ENCODE results near the gene DCC. TPM values are rescaled to one million over a fixed set of nuclear protein-coding genes. Genes with fewer than 3 reads are reported as not detected.

DCC gene
- total RNA-seq (2014; rRNA removed; shearing (Covaris generic)): not detected in 2 replicates

- Histone ChIP-seq H3K4me1 (replicated peaks) (no peaks in the 10 kb centered on the region), H3K27ac (no peak within 1 kb of the TSS), H3K27me3 (replicated peaks) (no peaks in the 10 kb centered on the region), H3K36me3 (no peaks in the 10 kb centered on the region), H3K9me3 (replicated peaks) (no peaks in the 10 kb centered on the region; the same call in none of the 2 replicates), H3K4me3 (no peak within 1 kb of the TSS)
- no peak for DNase-seq (ENCODE audit: low read depth in 1 of 2, low spot score in 2 of 2)
Observed at GRCh38 chr18:52339891-52340371, at the start of gene DCC. Gene DCC (plus strand): TSS chr18:52340197. CDS start chr18:52340788, 591 bp downstream.

GRCh38 chr18:52310651-52311050 is 29.3 kb upstream of the DCC start:
- Histone ChIP-seq H3K4me3 (no peak overlapping the region), H3K9me3 (replicated peaks) (no peaks in the 10 kb centered on the region; the same call in 1 of the 2 replicates), H3K27ac (no peak overlapping the region), H3K27me3 (replicated peaks) (no peaks in the 10 kb centered on the region), H3K36me3 (no peaks in the 10 kb centered on the region), H3K4me1 (replicated peaks) (no peaks in the 10 kb centered on the region)
- DNase-seq (ENCODE audit: low read depth in 1 of 2, low spot score in 2 of 2): no peak

GRCh38 chr18:52311331-52311730 is 28.7 kb upstream of the DCC start:
- no peak for DNase-seq (ENCODE audit: low read depth in 1 of 2, low spot score in 2 of 2)
- Histone ChIP-seq H3K27me3 (replicated peaks) (no peaks in the 10 kb centered on the region), H3K4me3 (no peak overlapping the region), H3K27ac (no peak overlapping the region), H3K9me3 (replicated peaks) (no peaks in the 10 kb centered on the region; the same call in 1 of the 2 replicates), H3K4me1 (replicated peaks) (no peaks in the 10 kb centered on the region), H3K36me3 (no peaks in the 10 kb centered on the region)

- Histone ChIP-seq H3K36me3 (no peaks in the 10 kb centered on the region), H3K9me3 (replicated peaks) (no peaks in the 10 kb centered on the region; the same call in 1 of the 2 replicates), H3K27me3 (replicated peaks) (no peaks in the 10 kb centered on the region), H3K27ac (no peak overlapping the region), H3K4me1 (replicated peaks) (no peaks in the 10 kb centered on the region), H3K4me3 (no peak overlapping the region)
- DNase-seq (ENCODE audit: low read depth in 1 of 2, low spot score in 2 of 2): no peak
Observed at GRCh38 chr18:52312346-52312745, 27.7 kb upstream of the DCC start.

- no peak overlapping the region for H3K4me3 ChIP-seq
- no peak for DNase-seq (ENCODE audit: low read depth in 1 of 2, low spot score in 2 of 2)
Observed at GRCh38 chr18:52313213-52313612, 26.8 kb upstream of the DCC start.

GRCh38 chr18:52319424-52319983 is 20.5 kb upstream of the DCC start:
- H3K27me3 ChIP-seq (replicated peaks): no peaks in the 10 kb centered on the region
- no peak overlapping the region for H3K27ac ChIP-seq
- no peak for DNase-seq (ENCODE audit: low read depth in 1 of 2, low spot score in 2 of 2)
- no peaks in the 10 kb centered on the region for H3K36me3 ChIP-seq
- H3K4me1 ChIP-seq (replicated peaks): no peaks in the 10 kb centered on the region
- 0 out of 2 replicates have a peak, but pooled peaks cover 2% of the 10 kb centered on the region for H3K9me3 ChIP-seq (replicated peaks)
- H3K4me3 ChIP-seq: no peak overlapping the region

More at GRCh38 chr18:52313213-52313612, 26.8 kb upstream of the DCC start:
- no peak overlapping the region for H3K27ac ChIP-seq
- no peaks in the 10 kb centered on the region; the same call in 1 of the 2 replicates for H3K9me3 ChIP-seq (replicated peaks)
- H3K27me3 ChIP-seq (replicated peaks): no peaks in the 10 kb centered on the region
- H3K36me3 ChIP-seq: no peaks in the 10 kb centered on the region
- H3K4me1 ChIP-seq (replicated peaks): no peaks in the 10 kb centered on the region

- Histone ChIP-seq H3K4me1 (replicated peaks) (no peaks in the 10 kb centered on the region), H3K9me3 (replicated peaks) (0 out of 2 replicates have a peak, but pooled peaks cover 2% of the 10 kb centered on the region), H3K4me3 (no peak overlapping the region), H3K27ac (no peak overlapping the region), H3K36me3 (no peaks in the 10 kb centered on the region), H3K27me3 (replicated peaks) (no peaks in the 10 kb centered on the region)
- no peak for DNase-seq (ENCODE audit: low read depth in 1 of 2, low spot score in 2 of 2)
Observed at GRCh38 chr18:52322307-52322706, 17.7 kb upstream of the DCC start.

GRCh38 chr18:52323802-52324201 is 16.2 kb upstream of the DCC start:
- Histone ChIP-seq H3K36me3 (no peaks in the 10 kb centered on the region), H3K27ac (no peak overlapping the region), H3K4me1 (replicated peaks) (no peaks in the 10 kb centered on the region), H3K9me3 (replicated peaks) (0 out of 2 replicates have a peak, but pooled peaks cover 2% of the 10 kb centered on the region), H3K4me3 (no peak overlapping the region), H3K27me3 (replicated peaks) (no peaks in the 10 kb centered on the region)
- DNase-seq (ENCODE audit: low read depth in 1 of 2, low spot score in 2 of 2): no peak

GRCh38 chr18:52325997-52326396 is 14.0 kb upstream of the DCC start:
- Histone ChIP-seq H3K4me3 (no peak overlapping the region), H3K36me3 (no peaks in the 10 kb centered on the region), H3K27me3 (replicated peaks) (no peaks in the 10 kb centered on the region), H3K27ac (no peak overlapping the region), H3K9me3 (replicated peaks) (0 out of 2 replicates have a peak, but pooled peaks cover 2% of the 10 kb centered on the region), H3K4me1 (replicated peaks) (no peaks in the 10 kb centered on the region)
- DNase-seq (ENCODE audit: low read depth in 1 of 2, low spot score in 2 of 2): no peak

GRCh38 chr18:52333860-52334259 is 6.1 kb upstream of the DCC start:
- Histone ChIP-seq H3K9me3 (replicated peaks) (no peaks in the 10 kb centered on the region; the same call in none of the 2 replicates), H3K4me3 (no peak overlapping the region), H3K27ac (no peak overlapping the region), H3K27me3 (replicated peaks) (no peaks in the 10 kb centered on the region), H3K4me1 (replicated peaks) (no peaks in the 10 kb centered on the region), H3K36me3 (no peaks in the 10 kb centered on the region)
- DNase-seq (ENCODE audit: low read depth in 1 of 2, low spot score in 2 of 2): no peak

- Histone ChIP-seq H3K27me3 (replicated peaks) (no peaks in the 10 kb centered on the region), H3K9me3 (replicated peaks) (no peaks in the 10 kb centered on the region; the same call in none of the 2 replicates), H3K4me3 (no peak overlapping the region), H3K4me1 (replicated peaks) (no peaks in the 10 kb centered on the region), H3K36me3 (no peaks in the 10 kb centered on the region), H3K27ac (no peak overlapping the region)
- DNase-seq (ENCODE audit: low read depth in 1 of 2, low spot score in 2 of 2): no peak
Observed at GRCh38 chr18:52334307-52334706, 5.7 kb upstream of the DCC start.

GRCh38 chr18:52334896-52335295 is 5.1 kb upstream of the DCC start:
- no peaks in the 10 kb centered on the region for H3K36me3 ChIP-seq
- H3K27me3 ChIP-seq (replicated peaks): no peaks in the 10 kb centered on the region
- H3K27ac ChIP-seq: no peak overlapping the region
- no peak for DNase-seq (ENCODE audit: low read depth in 1 of 2, low spot score in 2 of 2)
- no peaks in the 10 kb centered on the region for H3K4me1 ChIP-seq (replicated peaks)
- no peak overlapping the region for H3K4me3 ChIP-seq
- H3K9me3 ChIP-seq (replicated peaks): no peaks in the 10 kb centered on the region; the same call in none of the 2 replicates

- Histone ChIP-seq H3K27ac (no peak overlapping the region), H3K4me1 (replicated peaks) (no peaks in the 10 kb centered on the region), H3K4me3 (no peak overlapping the region), H3K36me3 (no peaks in the 10 kb centered on the region), H3K27me3 (replicated peaks) (no peaks in the 10 kb centered on the region), H3K9me3 (replicated peaks) (no peaks in the 10 kb centered on the region; the same call in none of the 2 replicates)
- no peak for DNase-seq (ENCODE audit: low read depth in 1 of 2, low spot score in 2 of 2)
Observed at GRCh38 chr18:52337276-52337675, 2.7 kb upstream of the DCC start.

- Histone ChIP-seq H3K36me3 (no peaks in the 10 kb centered on the region), H3K4me3 (no peak overlapping the region), H3K4me1 (replicated peaks) (no peaks in the 10 kb centered on the region), H3K27me3 (replicated peaks) (no peaks in the 10 kb centered on the region), H3K27ac (no peak overlapping the region), H3K9me3 (replicated peaks) (no peaks in the 10 kb centered on the region; the same call in none of the 2 replicates)
- no peak for DNase-seq (ENCODE audit: low read depth in 1 of 2, low spot score in 2 of 2)
Observed at GRCh38 chr18:52340406-52341102, 557 bp downstream of the DCC start.
